NCI-H510A (cell line): ENCODE results near the gene ANGEL1.

ENCODE experiments used
- DNase-seq: peaks from one replicate; lab custom pipeline; 2025; lab: John Stamatoyannopoulos, UW

The ANGEL1 gene

GRCh38 chr14:76763096-76764041, 49.3 kb downstream of the ANGEL1 start:
- no peak for DNase-seq

- DNase-seq: no peak
These were observed 50.1 kb downstream of the ANGEL1 start for GRCh38 chr14:76762411-76763095.

- DNase-seq: no peak
These were observed 50.7 kb downstream of the ANGEL1 start for GRCh38 chr14:76761960-76762410.

GRCh38 chr14:76761136-76761959, 51.3 kb downstream of the ANGEL1 start, which contains the start of gene VASH1:
TSS of gene VASH1 (plus strand) at chr14:76761468. CDS start at chr14:76762822, 1,354 bp downstream.
- peak; percentile 55 for DNase-seq

- DNase-seq: no peak
These were observed 52.1 kb downstream of the ANGEL1 start for GRCh38 chr14:76760331-76761135.

- no peak for DNase-seq
These were observed 53.1 kb downstream of the ANGEL1 start for GRCh38 chr14:76759589-76759988.

GRCh38 chr14:76756371-76756750, 56.3 kb downstream of the ANGEL1 start:
- no peak for DNase-seq

- no peak for DNase-seq
These were observed 56.9 kb downstream of the ANGEL1 start for GRCh38 chr14:76755610-76756370.

GRCh38 chr14:76754586-76754985, 58.1 kb downstream of the ANGEL1 start:
- DNase-seq: no peak

GRCh38 chr14:76753541-76754198, 59.0 kb downstream of the ANGEL1 start:
- DNase-seq: no peak

GRCh38 chr14:76752744-76753143, 59.9 kb downstream of the ANGEL1 start:
- DNase-seq: no peak

- DNase-seq: no peak
These were observed 69.7 kb downstream of the ANGEL1 start for GRCh38 chr14:76742966-76743365.

- no peak for DNase-seq
These were observed 70.5 kb downstream of the ANGEL1 start for GRCh38 chr14:76742185-76742584.

- no peak for DNase-seq
These were observed 71.6 kb downstream of the ANGEL1 start for GRCh38 chr14:76741074-76741473.
